Aorta (tissue), 5 donors: ENCODE measurements around the gene KIAA0319L. TPM values are rescaled to one million over a fixed set of nuclear protein-coding genes. Genes with fewer than 3 reads are reported as not detected.

Experiments used
- ATAC-seq: fragments of 200-7000 bp; cut with Tn5 transposase; one replicate; pipeline ENCODE4 v1.9.1; 2022; ENCODE audit warnings: moderate library complexity; ENCODE audit not compliant: low FRiP score
- DNase-seq, 2 donors: peaks; one replicate each; pipeline ENCODE4 v3.0.0-alpha.2; 2020
- H3K27ac ChIP-seq, 2 donors: one replicate each; pipeline ENCODE4 v1.5.1; 2013; ENCODE audit warnings: low read length in 2 of 2, mild to moderate bottlenecking in 2 of 2, moderate library complexity in 2 of 2, control low read depth in 1 of 2, inconsistent platforms in 1 of 2, low read depth in 1 of 2
- H3K27me3 ChIP-seq, 2 donors: one replicate each; pipeline ENCODE4 v1.6.1; 2013; ENCODE audit warnings: control low read depth in 1 of 2, low read length in 1 of 2, mild to moderate bottlenecking in 1 of 2, moderate library complexity in 1 of 2; ENCODE audit not compliant: insufficient read depth in 2 of 2, control insufficient read depth in 1 of 2
- H3K36me3 ChIP-seq, 2 donors: one replicate each; pipeline ENCODE4 v1.6.1; 2013; ENCODE audit warnings: control low read depth in 1 of 2, low read length in 1 of 2, mild to moderate bottlenecking in 1 of 2; ENCODE audit not compliant: insufficient read depth in 2 of 2, control insufficient read depth in 1 of 2
- H3K4me1 ChIP-seq, 2 donors: one replicate each; pipeline ENCODE4 v1.6.1; 2013; ENCODE audit warnings: low read length in 2 of 2, control low read depth in 1 of 2, mild to moderate bottlenecking in 1 of 2, moderate library complexity in 1 of 2; ENCODE audit not compliant: insufficient read depth in 2 of 2, control insufficient read depth in 1 of 2
- H3K4me3 ChIP-seq, 2 donors: one replicate each; pipeline ENCODE4 v1.5.1; 2013; ENCODE audit warnings: low read length in 2 of 2, control low read depth in 1 of 2, mild to moderate bottlenecking in 1 of 2
- H3K9me3 ChIP-seq: one replicate; pipeline ENCODE4 v1.6.1; 2013; ENCODE audit warnings: mild to moderate bottlenecking, low read length; ENCODE audit not compliant: control insufficient read depth
- WGBS, 2 donors: extraction: QIAGEN DNeasy Blood & Tissue Kit; methylation state at CpG; one replicate each; pipeline ENCODE4 v1.1.7; 2013; 5-methylcytosine and 5-hydroxymethylcytosine counted together
- intact Hi-C, 2 donors: fragments of 100-400 bp; cut with DNase I; formaldehyde crosslinking; loops; one replicate each; pipeline versions ENCODE4 v1.14.2 to v1.15.0; 2022
- polyA plus RNA-seq, 2 donors: library from polyadenylated mRNA; stranded (reverse); fragments of 200-250 nt; gene quantifications; one replicate each; pipeline ENCODE4 v1.2.3, GENCODE V29; 2013
- total RNA-seq, 2 donors: library from RNA; stranded (reverse); fragmentation: NEBNext Ultra II Directional; extraction: Animal tissue kit (Norgen Biotek cat#: 25700); gene quantifications; one replicate each; pipeline ENCODE4 v1.2.1, GENCODE V29; 2021
- donor health status: healthy with polysubstance abuse.
- donor health status: Bipolar disorder and iron deficiency.
- donor health status: DM: no; HTN: no; CAD: no.
- donor health status: DM: no; HTN: no; CAD: no.
- donor health status: DM: yes; HTN: yes; CAD: no.

KIAA0319L gene
- total and polyA plus RNA-seq, 4 donors, result 8.3 to 58.6 (median 37.6) TPM

GRCh38 chr1:35561297-35561971 lies 4.2 kb upstream of the KIAA0319L start:
- H3K4me1 ChIP-seq, result no peaks in the 10 kb centered on the region
- H3K27ac ChIP-seq, result no peak overlapping the region

GRCh38 chr1:35560256-35561225 lies 3.3 kb upstream of the KIAA0319L start:
- no peak for ATAC-seq
- intact Hi-C loops, result loop anchor here in 1 of 2 donors (10.0 kb wide), 1 partner anchor 366 kb away; the partner anchor contains the start of gene SFPQ

More at GRCh38 chr1:35561297-35561971, 4.2 kb upstream of the KIAA0319L start:
- no peak for ATAC-seq
- WGBS, 2 donors, result 88 to 90% methylated on average over 11 of the region's 11 CpGs
- H3K9me3 ChIP-seq, result no peaks in the 10 kb centered on the region
- peak in 1 of 2 donors; percentile 59 for DNase-seq
- H3K4me3 ChIP-seq, result no peak overlapping the region
- no peaks in the 10 kb centered on the region for H3K27me3 ChIP-seq
- intact Hi-C loops, result loop anchor here in 1 of 2 donors (10.0 kb wide), 1 partner anchor 367 kb away; the partner anchor contains the start of gene SFPQ
- no peaks in the 10 kb centered on the region for H3K36me3 ChIP-seq

GRCh38 chr1:35559317-35559944 lies 2.2 kb upstream of the KIAA0319L start:
- WGBS, 2 donors, result 73 to 77% methylated on average over 7 of the region's 7 CpGs
- no peaks in the 10 kb centered on the region for H3K27me3 ChIP-seq
- no peaks in the 10 kb centered on the region for H3K36me3 ChIP-seq
- DNase-seq (no peak), ATAC-seq (no peak)
- intact Hi-C loops, result loop anchor here in 1 of 2 donors (10.0 kb wide), 1 partner anchor 365 kb away; the partner anchor contains the start of gene SFPQ
- H3K9me3 ChIP-seq, result no peaks in the 10 kb centered on the region
- no peaks in the 10 kb centered on the region for H3K4me1 ChIP-seq
- H3K4me3 ChIP-seq, result no peak overlapping the region
- no peak overlapping the region for H3K27ac ChIP-seq

More at GRCh38 chr1:35560256-35561225, 3.3 kb upstream of the KIAA0319L start:
- Histone ChIP-seq H3K27me3 (no peaks in the 10 kb centered on the region), H3K27ac (peak overlapping the region in 1 of 2 donors; percentile 25), H3K4me1 (no peaks in the 10 kb centered on the region), H3K9me3 (no peaks in the 10 kb centered on the region), H3K36me3 (no peaks in the 10 kb centered on the region), H3K4me3 (no peak overlapping the region)
- 34 to 36% methylated on average over 44 of the region's 44 CpGs for WGBS, 2 donors
- peak; percentile 74 to 88 for DNase-seq

- WGBS, 2 donors, result 22 to 26% methylated on average over 24 to 26 of the region's 26 CpGs
- no peaks in the 10 kb centered on the region for H3K9me3 ChIP-seq
- H3K27ac ChIP-seq, result peak overlapping the region in 1 of 2 donors; percentile 1
- no peaks in the 10 kb centered on the region for H3K36me3 ChIP-seq
- ATAC-seq (no peak), DNase-seq (peak in 1 of 2 donors; percentile 71)
- no peaks in the 10 kb centered on the region for H3K27me3 ChIP-seq
- no peaks in the 10 kb centered on the region for H3K4me1 ChIP-seq
- H3K4me3 ChIP-seq, result peak overlapping the region; percentile 50 to 85
- intact Hi-C loops, result loop anchor here in 1 of 2 donors (10.0 kb wide), 1 partner anchor 364 kb away; the partner anchor contains the start of gene SFPQ
These were observed 1.4 kb upstream of the KIAA0319L start for GRCh38 chr1:35558374-35559316.

- intact Hi-C loops, result loop anchor here in 1 of 2 donors (2.0 to 10.0 kb wide), 2 partner anchors 107 to 363 kb away; partner anchors contain the start of gene SFPQ
- Histone ChIP-seq H3K27me3 (no peaks in the 10 kb centered on the region), H3K9me3 (no peaks in the 10 kb centered on the region), H3K4me1 (no peaks in the 10 kb centered on the region), H3K27ac (peak within 1 kb of the TSS; percentile 32 to 72), H3K36me3 (no peaks in the 10 kb centered on the region), H3K4me3 (peak within 1 kb of the TSS; percentile 75 to 85)
- ATAC-seq, result peak; percentile 98
- peak; percentile 98 for DNase-seq
- WGBS, 2 donors, result 0 to 1% methylated on average over 58 of the region's 58 CpGs
These were observed 589 bp upstream of the KIAA0319L start, which contains the start of gene NCDN for GRCh38 chr1:35557611-35558373. Gene NCDN, plus strand, starts transcription at chr1:35557799. Its CDS starts 392 bp downstream, at chr1:35558191.

GRCh38 chr1:35556484-35557117 lies 602 bp downstream of the KIAA0319L start:
- 1% methylated on average over 17 of the region's 17 CpGs for WGBS, 2 donors
- DNase-seq, result no peak
- intact Hi-C loops, result loop anchor here in 1 of 2 donors (2.0 to 10.0 kb wide), 2 partner anchors 106 to 362 kb away; partner anchors contain the start of gene SFPQ
- ATAC-seq, result no peak
- Histone ChIP-seq H3K27me3 (no peaks in the 10 kb centered on the region), H3K4me1 (no peaks in the 10 kb centered on the region), H3K4me3 (peak overlapping the region; percentile 75 to 85), H3K9me3 (no peaks in the 10 kb centered on the region), H3K36me3 (no peaks in the 10 kb centered on the region), H3K27ac (peak overlapping the region in 1 of 2 donors; percentile 72)
